K562 (cell line): ENCODE measurements around the gene ZNF597. TPM values are rescaled to one million over a fixed set of nuclear protein-coding genes. Genes with fewer than 3 reads are reported as not detected.

Experiments
- ATAC-seq: fragments of 200-7000 bp; cut with Tn5 transposase; 3 replicates; pipeline ENCODE4 v1.9.1; 2020; ENCODE audit warnings: moderate library complexity
- BruUV-seq: library from RNA; stranded (reverse); fragments of 400-500 nt; replicated peaks from 2 replicates; lab custom pipeline; 2021; lab: Mats Ljungman, UMichigan
- CTCF ChIA-PET: fragments of 300-600 bp; formaldehyde crosslinking; extraction: SDS; loops from one replicate; lab custom pipeline; 2021; ENCODE audit warnings: low intra/inter-chr PET ratio; lab: Yijun Ruan, JAX
- POLR2A ChIA-PET: fragments of 300-600, 350-650 bp; sonication (Branson Sonifier 250); formaldehyde crosslinking; extraction: SDS; loops from one replicate; lab custom pipeline; 2021; ENCODE audit warnings: antibody characterized with exemption, inconsistent platforms; lab: Yijun Ruan, JAX
- DNase-seq, 4 experiments: peaks; one replicate each; pipeline versions ENCODE4 v3.0.0 to v3.0.0-alpha.2; 2011 to 2018; ENCODE audit warnings: low spot score in 3 of 4, mixed read lengths in 3 of 4; ENCODE audit errors: extremely low read depth in 1 of 4
- FAIRE-seq: peaks from 2 replicates; lab custom pipeline; 2011; peaks lifted over from hg19 to GRCh38; lab: Jason Lieb, UNC
- H2AFZ ChIP-seq: 2 replicates; pipeline ENCODE4 v1.6.0; 2011; ENCODE audit warnings: low read depth, low read length, control low read depth, inconsistent platforms
- H3K27ac ChIP-seq: fragments of 200-600 bp; 3 replicates; pipeline ENCODE4 v1.8.0; 2011; ENCODE audit warnings: low read depth, mild to moderate bottlenecking, control low read depth, inconsistent platforms, low read length, moderate library complexity, mixed read lengths; ENCODE audit errors: extremely low read depth
- H3K27me3 ChIP-seq, 2 experiments: fragments of 300-600 bp in 1 of 2; 2 replicates in 1 of 2; 3 replicates in 1 of 2; pipeline versions ENCODE4 v1.6.0 to v1.8.0; 2011; ENCODE audit warnings: inconsistent platforms in 2 of 2, low read length in 2 of 2, mild to moderate bottlenecking in 1 of 2, mixed read lengths in 1 of 2, moderate library complexity in 1 of 2; ENCODE audit not compliant: control insufficient read depth in 2 of 2, insufficient read depth in 2 of 2
- H3K36me3 ChIP-seq: fragments of 300-600 bp; 3 replicates; pipeline ENCODE4 v1.8.0; 2011; ENCODE audit warnings: mild to moderate bottlenecking, low read length, inconsistent platforms; ENCODE audit not compliant: control insufficient read depth, insufficient read depth
- H3K4me1 ChIP-seq, 2 experiments: fragments of 200-600 bp in 1 of 2; replicated peaks in 1 of 2; 2 replicates in 1 of 2; 3 replicates in 1 of 2; pipeline versions ENCODE4 v1.5.1 to v1.8.0; 2011; ENCODE audit warnings: inconsistent platforms in 2 of 2, low read length in 2 of 2, mild to moderate bottlenecking in 1 of 2, mixed read lengths in 1 of 2, moderate library complexity in 1 of 2; ENCODE audit not compliant: control insufficient read depth in 2 of 2, insufficient read depth in 2 of 2
- H3K4me2 ChIP-seq: 2 replicates; pipeline ENCODE4 v1.6.1; 2011; ENCODE audit warnings: low read length, control low read depth, inconsistent platforms, mixed read lengths; ENCODE audit not compliant: insufficient read depth
- H3K4me3 ChIP-seq: fragments of 200-600 bp; sonication (generic), shearing (Covaris generic); 2 replicates; pipeline ENCODE4 v1.5.1; 2016; ENCODE audit warnings: control low read depth, inconsistent platforms
- H3K79me2 ChIP-seq: fragments of 200-600 bp; 3 replicates; pipeline ENCODE4 v1.8.0; 2011; ENCODE audit warnings: low read length, inconsistent platforms; ENCODE audit not compliant: control insufficient read depth, insufficient read depth
- H3K9ac ChIP-seq, 2 experiments: 2 replicates each; pipeline versions ENCODE4 v1.6.0 to v1.6.1; 2011; ENCODE audit warnings: low read depth in 2 of 2, low read length in 2 of 2, control low read depth in 1 of 2, inconsistent platforms in 1 of 2, mild to moderate bottlenecking in 1 of 2, mixed read lengths in 1 of 2; ENCODE audit not compliant: insufficient read depth in 1 of 2
- H3K9me1 ChIP-seq: one replicate; pipeline ENCODE4 v1.6.0; 2011; ENCODE audit warnings: inconsistent platforms, mild to moderate bottlenecking, low read length, moderate library complexity; ENCODE audit not compliant: control insufficient read depth, insufficient read depth
- H3K9me3 ChIP-seq: replicated peaks from 2 replicates; pipeline ENCODE4 v1.5.1; 2011; ENCODE audit warnings: low read depth, low read length, inconsistent platforms; ENCODE audit not compliant: control insufficient read depth, insufficient read depth
- H4K20me1 ChIP-seq: replicated peaks from 2 replicates; pipeline ENCODE4 v1.6.1; 2011; ENCODE audit warnings: low read length, inconsistent platforms, mixed read lengths; ENCODE audit not compliant: control insufficient read depth, insufficient read depth
- CEBPB ChIP-seq: fragments of 450-650 bp; IDR thresholded peaks from 2 replicates; pipeline ENCODE4 v1.6.1; 2016; ENCODE audit warnings: missing genetic modification characterization, missing compliant biosample characterization
- DLX4 ChIP-seq: fragments of 250-450 bp; sonication (Bioruptor Pico); IDR thresholded peaks from 2 replicates; pipeline ENCODE4 v1.6.1; 2021; ENCODE audit warnings: mild to moderate bottlenecking
- ETV1 ChIP-seq: fragments of 450-650 bp; conservative IDR thresholded peaks from 2 replicates; pipeline ENCODE4 v1.6.1; 2016; ENCODE audit warnings: missing genetic modification characterization, control low read depth, low read depth, missing compliant biosample characterization
- EZH2 ChIP-seq: IDR thresholded peaks from 2 replicates; pipeline ENCODE4 v1.6.1; 2012; ENCODE audit warnings: low read depth, mild to moderate bottlenecking, inconsistent platforms, low read length, borderline replicate concordance
- HMGXB4 ChIP-seq: sonication (generic); formaldehyde crosslinking; IDR thresholded peaks from 2 replicates; pipeline ENCODE4 v1.8.1; 2023; ENCODE audit warnings: mild to moderate bottlenecking, missing genetic modification reagents
- HOXB6 ChIP-seq: fragments of 250-450 bp; sonication (Bioruptor Pico); IDR thresholded peaks from 2 replicates; pipeline ENCODE4 v1.5.1; 2022; ENCODE audit warnings: mild to moderate bottlenecking, borderline replicate concordance
- LCOR ChIP-seq: sonication (generic); formaldehyde crosslinking; IDR thresholded peaks from 2 replicates; pipeline ENCODE4 v1.8.0; 2022; ENCODE audit warnings: mild to moderate bottlenecking, missing genetic modification reagents
- POLR2H ChIP-seq: IDR thresholded peaks from 2 replicates; pipeline ENCODE4 v1.6.1; 2016; ENCODE audit warnings: missing genetic modification characterization, low read depth, mild to moderate bottlenecking, control low read depth, missing compliant biosample characterization, moderate library complexity
- TAF9B ChIP-seq: fragments of 450-650 bp; IDR thresholded peaks from 2 replicates; pipeline ENCODE4 v1.6.1; 2018; ENCODE audit warnings: mild to moderate bottlenecking; ENCODE audit not compliant: partially characterized antibody
- ZBTB1 ChIP-seq: sonication (generic); formaldehyde crosslinking; IDR thresholded peaks from 2 replicates; pipeline ENCODE4 v1.8.1; 2023; ENCODE audit warnings: missing genetic modification reagents, low read depth, mild to moderate bottlenecking, borderline replicate concordance
- ZBTB7A ChIP-seq: IDR thresholded peaks from 2 replicates; pipeline ENCODE4 v1.6.1; 2011; ENCODE audit warnings: low read depth, mild to moderate bottlenecking, low read length, moderate library complexity, borderline replicate concordance; ENCODE audit not compliant: control insufficient read depth
- ZKSCAN3 ChIP-seq: fragments of 250-450 bp; sonication (Bioruptor Pico); IDR thresholded peaks from 2 replicates; pipeline ENCODE4 v1.4.0; 2020
- ZNF12 ChIP-seq: sonication (generic); formaldehyde crosslinking; IDR thresholded peaks from 2 replicates; pipeline ENCODE4 v1.4.0; 2020; ENCODE audit warnings: mild to moderate bottlenecking, missing genetic modification reagents
- WGBS: fragments of 100-300 bp; shearing (Covaris generic); methylation state at CpG from one replicate; pipeline ENCODE4 v1.1.6; 2016; ENCODE audit warnings: low coverage, mixed read lengths; ENCODE audit not compliant: insufficient coverage; ENCODE audit errors: missing lambda C conversion rate; 5-methylcytosine and 5-hydroxymethylcytosine counted together
- in situ Hi-C: fragments of 300-500 bp; cut with MboI; formaldehyde crosslinking; loops from 4 replicates; pipeline ENCODE4 v1.15.0; 2018; ENCODE audit warnings: inconsistent platforms, mixed read lengths
- intact Hi-C: fragments of 100-400 bp; cut with micrococcal nuclease; formaldehyde crosslinking; loops from 2 replicates; pipeline ENCODE4 v1.14.2; 2022
- polyA plus RNA-seq, 8 experiments: library from polyadenylated mRNA; depleted of rRNA in 4 of 8; stranded (reverse) in 5 of 8; unstranded in 3 of 8; fragments of >200 nt; fragmentation: Nextera tagmentation in 2 of 8; fragmentation: Illumina TruSeq in 1 of 8; extraction: Ambion mirVana in 2 of 8; extraction: Trizol in 1 of 8; gene quantifications; 2 replicates each; pipeline versions ENCODE4 v1.2.1 to v1.2.3, GENCODE V29; 2011 to 2014; ENCODE audit warnings: inconsistent platforms in 1 of 8, missing spikeins in 1 of 8
- total RNA-seq, 7 experiments: library from RNA; depleted of rRNA in 6 of 7; stranded (reverse); fragments of >200 nt in 6 of 7; fragmentation: Illumina TruSeq in 2 of 7; extraction: Trizol in 2 of 7; gene quantifications; 2 replicates each; pipeline versions ENCODE4 v1.2.1 to v1.2.3, GENCODE V29; 2011 to 2021; ENCODE audit warnings: low replicate concordance in 1 of 7
- TF ChIP-seq, protein P1 (sequence below): sonication (generic); formaldehyde crosslinking; IDR thresholded peaks from 2 replicates; pipeline ENCODE4 v1.8.0; 2022; ENCODE audit warnings: missing genetic modification reagents, mild to moderate bottlenecking, borderline replicate concordance

Gene ZNF597
- total and polyA plus RNA-seq, 9 of the 15 experiments (the other 6 are each of a cell fraction or from before 2014, with no cell fraction given): 0.14 to 0.68 (median 0.42) TPM

GRCh38 chr16:3400779-3401688 is 42.3 kb downstream of the ZNF597 start, which contains the start of the genes ZNF174 and ZSCAN32 (continued):
- TF ChIP-seq HOXB6 (CRISPR knock-in tag) (no peak), DLX4 (CRISPR knock-in tag) (no peak), EZH2 (no peak), ZBTB1 (CRISPR knock-in tag) (peak; percentile 66; the same call in 1 of the 2 replicates), LCOR (no peak)
- TF ChIP-seq, all 486 proteins: peak for 145

DNA sequence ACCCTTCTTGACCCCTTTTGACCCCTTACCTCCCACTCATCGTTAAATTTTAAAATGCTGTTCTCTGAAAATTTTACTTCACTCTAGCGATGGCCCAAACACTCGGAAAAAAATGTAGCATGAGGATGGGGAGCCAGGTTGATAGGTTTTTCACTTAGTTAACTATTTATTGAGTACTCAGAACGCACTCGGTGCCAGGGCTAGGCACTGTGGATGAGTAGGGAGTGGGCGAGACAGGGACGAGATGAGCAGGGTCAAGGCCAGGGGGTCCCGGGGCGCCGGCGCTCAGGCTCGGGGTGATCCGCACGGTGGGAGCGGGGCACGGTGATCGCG is 42.9 kb downstream of the ZNF597 start:
- POLR2A ChIA-PET: interaction anchor here (0.6 to 2.5 kb wide), 8 partner anchors 10 to 149 kb away, joined by 3 to 15 read pairs (median 5); partner anchors contain the start of genes TIGD7, ZNF263 and ZNF75A
- Histone ChIP-seq H2AFZ (peak overlapping the region; percentile 86), H3K9me1 (no peaks in the 10 kb centered on the region), H3K79me2 (peaks cover 62% of the 10 kb centered on the region), H3K9ac (peak overlapping the region; percentile 86 to 92), H4K20me1 (no peaks in the 10 kb centered on the region), H3K9me3 (peaks cover 13% of the 10 kb centered on the region; the same call in 1 of the 2 replicates), H3K4me2 (peak overlapping the region; percentile 75), H3K4me3 (peak overlapping the region; percentile 89), H3K27ac (peak overlapping the region; percentile 81), H3K4me1 (peaks cover 2 to 16% of the 10 kb centered on the region in 2 experiments; a peak in 4 of 5 replicates), H3K27me3 (no peaks in the 10 kb centered on the region), H3K36me3 (peaks cover 57% of the 10 kb centered on the region)
- CTCF ChIA-PET: no interaction called here
- WGBS: 3% methylated on average over 18 of the region's 18 CpGs
- ATAC-seq (no peak), DNase-seq (no peak), FAIRE-seq (peak; percentile 6)
- intact Hi-C loops (loop anchor here (2.0 to 10.0 kb wide), 2 partner anchors 58 to 96 kb away; partner anchors contain the start of genes TIGD7 and ZNF75A), in situ Hi-C loops (no loop called here)
- BruUV-seq: TSS peak; percentile 74
- TF ChIP-seq ZKSCAN3 (no peak), ZNF12 (CRISPR knock-in tag) (0 out of 2 replicates have a peak, but pooled peaks have one; percentile 26), HMGXB4 (0 out of 2 replicates have a peak, but pooled peaks have one; percentile 30), ETV1 (tag) (no peak), TAF9B (no peak), POLR2H (tag) (no peak), ZBTB7A (0 out of 2 replicates have a peak, but pooled peaks have one; percentile 15), CEBPB (no peak)
- TF ChIP-seq, protein P1, sequence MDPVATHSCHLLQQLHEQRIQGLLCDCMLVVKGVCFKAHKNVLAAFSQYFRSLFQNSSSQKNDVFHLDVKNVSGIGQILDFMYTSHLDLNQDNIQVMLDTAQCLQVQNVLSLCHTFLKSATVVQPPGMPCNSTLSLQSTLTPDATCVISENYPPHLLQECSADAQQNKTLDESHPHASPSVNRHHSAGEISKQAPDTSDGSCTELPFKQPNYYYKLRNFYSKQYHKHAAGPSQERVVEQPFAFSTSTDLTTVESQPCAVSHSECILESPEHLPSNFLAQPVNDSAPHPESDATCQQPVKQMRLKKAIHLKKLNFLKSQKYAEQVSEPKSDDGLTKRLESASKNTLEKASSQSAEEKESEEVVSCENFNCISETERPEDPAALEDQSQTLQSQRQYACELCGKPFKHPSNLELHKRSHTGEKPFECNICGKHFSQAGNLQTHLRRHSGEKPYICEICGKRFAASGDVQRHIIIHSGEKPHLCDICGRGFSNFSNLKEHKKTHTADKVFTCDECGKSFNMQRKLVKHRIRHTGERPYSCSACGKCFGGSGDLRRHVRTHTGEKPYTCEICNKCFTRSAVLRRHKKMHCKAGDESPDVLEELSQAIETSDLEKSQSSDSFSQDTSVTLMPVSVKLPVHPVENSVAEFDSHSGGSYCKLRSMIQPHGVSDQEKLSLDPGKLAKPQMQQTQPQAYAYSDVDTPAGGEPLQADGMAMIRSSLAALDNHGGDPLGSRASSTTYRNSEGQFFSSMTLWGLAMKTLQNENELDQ (CRISPR knock-in tag): peak; percentile 31; the same call in 1 of the 2 replicates
